ENCODE measurements around the gene LDHB. TPM values are rescaled to one million over a fixed set of nuclear protein-coding genes. Genes with fewer than 3 reads are reported as not detected.
"Not testable (repeated sequence)": the region's sequence is repeated elsewhere in the genome, so short reads cannot be mapped to it uniquely, and the experiment has no call there.

The LDHB gene
- total RNA-seq, 1 donor from 2014 or later, result 627 TPM

DNA sequence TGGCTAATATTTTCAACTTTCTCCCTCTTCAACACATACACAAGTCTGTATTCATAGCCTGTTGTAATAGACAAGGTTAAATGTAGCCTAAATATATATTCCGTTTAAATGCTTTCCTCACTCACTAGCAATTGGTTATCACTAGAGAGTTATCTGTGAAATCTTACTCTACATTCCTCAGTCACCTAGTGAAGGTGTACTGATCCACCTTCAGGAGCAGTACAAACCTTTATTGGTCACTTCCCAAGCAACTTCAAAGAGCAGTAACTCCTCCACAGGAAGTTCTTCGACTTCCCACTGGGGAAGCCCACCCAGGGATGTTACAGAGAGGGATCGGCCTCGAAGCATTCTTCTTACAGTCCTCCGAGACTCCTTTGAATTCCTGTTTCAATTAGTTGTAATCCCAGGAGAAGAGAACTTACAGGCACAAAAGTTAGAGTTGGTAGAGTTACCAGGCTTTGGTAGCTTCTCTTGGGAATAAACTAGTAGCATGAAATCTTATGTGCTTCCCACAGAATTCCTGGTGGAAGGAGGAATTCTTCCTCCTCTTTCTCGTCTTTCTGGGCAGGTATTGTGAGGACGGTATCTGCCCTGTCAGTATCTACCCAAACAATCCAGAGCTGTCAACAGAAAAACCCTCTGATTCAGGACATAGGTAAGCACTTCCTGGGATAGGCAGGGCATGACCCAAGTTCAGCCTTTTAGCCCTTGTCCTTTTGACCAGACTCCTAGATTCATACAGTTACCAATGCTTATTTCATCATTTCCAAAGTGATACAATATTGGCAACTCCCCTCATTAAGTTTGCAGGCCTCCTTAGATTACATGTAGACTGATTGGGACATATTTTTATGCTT lies 53.2 kb downstream of the LDHB start, which contains the start of gene GYS2:
Gene GYS2, minus strand, starts transcription at position 603 of the 857 bp plus-strand sequence. Its CDS starts 255 bp downstream, at position 348.
- Mint-ChIP-seq H3K27me3 (ENCODE audit: unreplicated experiment) (peaks cover 42% of the 10 kb centered on the region), H3K4me1 (ENCODE audit: unreplicated experiment) (no peaks in the 10 kb centered on the region), H3K36me3 (ENCODE audit: unreplicated experiment) (no peaks in the 10 kb centered on the region), H3K4me3 (ENCODE audit: unreplicated experiment) (no peak within 1 kb of the TSS), H3K9me3 (ENCODE audit: unreplicated experiment) (no peaks in the 10 kb centered on the region), H3K27ac (ENCODE audit: unreplicated experiment) (no peak within 1 kb of the TSS)
- TF ChIP-seq, protein P1, sequence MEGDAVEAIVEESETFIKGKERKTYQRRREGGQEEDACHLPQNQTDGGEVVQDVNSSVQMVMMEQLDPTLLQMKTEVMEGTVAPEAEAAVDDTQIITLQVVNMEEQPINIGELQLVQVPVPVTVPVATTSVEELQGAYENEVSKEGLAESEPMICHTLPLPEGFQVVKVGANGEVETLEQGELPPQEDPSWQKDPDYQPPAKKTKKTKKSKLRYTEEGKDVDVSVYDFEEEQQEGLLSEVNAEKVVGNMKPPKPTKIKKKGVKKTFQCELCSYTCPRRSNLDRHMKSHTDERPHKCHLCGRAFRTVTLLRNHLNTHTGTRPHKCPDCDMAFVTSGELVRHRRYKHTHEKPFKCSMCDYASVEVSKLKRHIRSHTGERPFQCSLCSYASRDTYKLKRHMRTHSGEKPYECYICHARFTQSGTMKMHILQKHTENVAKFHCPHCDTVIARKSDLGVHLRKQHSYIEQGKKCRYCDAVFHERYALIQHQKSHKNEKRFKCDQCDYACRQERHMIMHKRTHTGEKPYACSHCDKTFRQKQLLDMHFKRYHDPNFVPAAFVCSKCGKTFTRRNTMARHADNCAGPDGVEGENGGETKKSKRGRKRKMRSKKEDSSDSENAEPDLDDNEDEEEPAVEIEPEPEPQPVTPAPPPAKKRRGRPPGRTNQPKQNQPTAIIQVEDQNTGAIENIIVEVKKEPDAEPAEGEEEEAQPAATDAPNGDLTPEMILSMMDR (IDR thresholded peaks at IDR 0.05), result no peak
- DNase-seq (ENCODE audit: extremely low spot score, unreplicated experiment), result no peak

DNA sequence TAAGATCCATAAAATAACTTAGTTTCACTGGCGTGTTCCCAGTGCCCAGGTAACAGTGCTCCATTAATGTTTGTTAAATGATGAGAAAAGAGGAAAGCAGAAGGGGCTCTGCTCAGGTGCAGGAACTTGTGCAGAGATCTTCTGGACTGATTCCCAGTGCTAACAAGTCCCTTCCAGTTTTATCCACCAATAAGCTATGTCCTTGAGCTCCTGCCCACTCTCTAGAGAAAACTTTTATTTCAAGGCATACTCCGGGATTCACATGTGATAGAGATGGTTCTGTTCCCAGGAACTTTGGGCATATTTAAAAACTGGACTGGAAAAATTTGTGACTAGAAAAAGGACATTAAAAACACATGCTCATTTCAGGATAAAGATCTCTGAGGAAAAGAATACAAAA lies 54.9 kb downstream of the LDHB start:
- no peaks in the 10 kb centered on the region for H3K9me3 Mint-ChIP-seq (ENCODE audit: unreplicated experiment)
- H3K27ac Mint-ChIP-seq (ENCODE audit: unreplicated experiment), result no peak overlapping the region
- TF ChIP-seq, protein P1 (IDR thresholded peaks at IDR 0.05), result no peak
- DNase-seq (ENCODE audit: extremely low spot score, unreplicated experiment), result no peak
- no peaks in the 10 kb centered on the region for H3K4me1 Mint-ChIP-seq (ENCODE audit: unreplicated experiment)
- H3K36me3 Mint-ChIP-seq (ENCODE audit: unreplicated experiment), result no peaks in the 10 kb centered on the region
- no peak overlapping the region for H3K4me3 Mint-ChIP-seq (ENCODE audit: unreplicated experiment)
- H3K27me3 Mint-ChIP-seq (ENCODE audit: unreplicated experiment), result peaks cover 44% of the 10 kb centered on the region

DNA sequence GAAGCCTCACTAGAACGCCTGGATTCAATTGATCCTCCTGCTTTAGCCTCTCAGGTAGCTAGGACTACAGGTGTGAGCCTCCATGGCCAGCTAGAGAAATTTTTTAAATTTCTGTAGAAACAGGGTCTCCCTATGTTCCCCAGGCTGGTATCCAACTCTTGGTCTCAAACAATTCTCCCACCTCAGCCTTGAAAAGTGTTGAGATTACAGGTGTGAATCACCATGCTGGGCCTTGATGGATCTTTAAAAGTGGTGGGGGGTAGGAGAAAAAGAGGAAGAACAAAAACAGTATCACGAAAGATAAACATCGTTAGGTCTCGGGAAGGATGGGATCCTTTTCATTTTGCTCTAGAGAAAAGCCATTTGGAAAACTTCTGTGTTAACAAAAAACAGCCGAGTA lies 57.4 kb downstream of the LDHB start:
- Mint-ChIP-seq H3K36me3 (ENCODE audit: unreplicated experiment) (no peaks in the 10 kb centered on the region), H3K27ac (ENCODE audit: unreplicated experiment) (no peak overlapping the region), H3K9me3 (ENCODE audit: unreplicated experiment) (no peaks in the 10 kb centered on the region), H3K4me1 (ENCODE audit: unreplicated experiment) (no peaks in the 10 kb centered on the region), H3K27me3 (ENCODE audit: unreplicated experiment) (peaks cover 48% of the 10 kb centered on the region), H3K4me3 (ENCODE audit: unreplicated experiment) (no peak overlapping the region)
- TF ChIP-seq, protein P1 (IDR thresholded peaks at IDR 0.05), result no peak
- DNase-seq (ENCODE audit: extremely low spot score, unreplicated experiment), result no peak

DNA sequence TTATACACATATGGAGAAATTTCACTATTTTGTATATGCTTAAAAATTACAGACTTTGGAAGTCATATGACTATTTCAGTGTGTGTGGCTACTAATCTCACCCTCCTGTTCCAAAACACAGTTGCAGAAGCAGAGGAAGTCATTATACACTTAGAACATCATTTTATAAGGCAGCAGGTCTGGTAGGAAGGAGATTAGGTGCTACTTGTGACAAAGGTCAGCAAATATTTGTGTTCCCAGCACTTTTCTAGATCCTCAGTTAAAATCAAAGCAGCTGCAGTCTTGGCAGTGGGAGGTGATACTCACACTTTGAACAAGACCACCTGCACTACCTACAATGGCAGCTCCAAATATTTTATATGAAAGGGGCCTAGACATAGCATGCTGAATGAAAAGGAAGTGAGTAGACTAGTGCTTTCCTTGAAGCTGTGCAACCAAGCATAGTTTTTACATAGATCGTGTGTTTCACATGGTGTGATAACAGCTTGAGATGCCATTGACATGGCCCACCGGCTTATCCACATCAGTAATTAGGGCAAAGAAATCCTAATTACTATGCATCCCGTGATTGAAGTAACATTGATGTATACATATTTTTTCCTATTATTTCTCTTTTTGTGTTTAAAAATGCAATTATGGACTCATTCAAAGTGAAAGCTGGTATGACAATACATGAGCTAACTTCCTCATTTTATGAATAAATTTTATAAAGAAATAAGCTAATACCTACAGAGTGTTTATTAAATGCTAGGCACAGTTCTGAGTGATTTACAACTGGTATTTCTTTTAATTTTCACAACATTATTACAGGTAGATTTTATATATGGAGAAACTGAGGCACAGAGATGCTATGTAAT lies 58.3 kb downstream of the LDHB start:
- no peak for DNase-seq (ENCODE audit: extremely low spot score, unreplicated experiment)
- Mint-ChIP-seq H3K27ac (ENCODE audit: unreplicated experiment) (no peak overlapping the region), H3K9me3 (ENCODE audit: unreplicated experiment) (no peaks in the 10 kb centered on the region), H3K27me3 (ENCODE audit: unreplicated experiment) (peaks cover 44% of the 10 kb centered on the region), H3K36me3 (ENCODE audit: unreplicated experiment) (no peaks in the 10 kb centered on the region), H3K4me3 (ENCODE audit: unreplicated experiment) (no peak overlapping the region), H3K4me1 (ENCODE audit: unreplicated experiment) (no peaks in the 10 kb centered on the region)
- TF ChIP-seq, protein P1 (IDR thresholded peaks at IDR 0.05), result no peak

DNA sequence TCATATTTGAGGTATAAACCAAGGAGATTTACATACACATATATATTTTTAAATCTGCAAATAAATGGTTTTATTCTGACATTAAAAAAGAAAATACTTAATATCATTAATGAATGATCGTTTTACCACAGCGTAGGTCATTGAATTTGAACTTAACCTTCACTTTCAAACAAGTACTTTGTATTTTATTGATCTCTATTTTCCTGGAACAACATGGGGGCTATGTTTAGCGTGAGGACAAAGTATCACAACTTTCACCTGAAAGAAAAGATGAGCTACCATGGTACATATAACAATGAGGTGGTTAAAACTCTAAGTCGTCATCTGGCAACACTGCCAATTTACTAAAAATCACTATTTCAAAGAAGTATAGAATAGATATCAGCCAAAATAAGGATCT lies 59.0 kb downstream of the LDHB start:
- H3K36me3 Mint-ChIP-seq (ENCODE audit: unreplicated experiment), result no peaks in the 10 kb centered on the region
- H3K9me3 Mint-ChIP-seq (ENCODE audit: unreplicated experiment), result no peaks in the 10 kb centered on the region
- no peak overlapping the region for H3K27ac Mint-ChIP-seq (ENCODE audit: unreplicated experiment)
- H3K27me3 Mint-ChIP-seq (ENCODE audit: unreplicated experiment), result peaks cover 45% of the 10 kb centered on the region
- TF ChIP-seq, protein P1 (IDR thresholded peaks at IDR 0.05), result no peak
- no peaks in the 10 kb centered on the region for H3K4me1 Mint-ChIP-seq (ENCODE audit: unreplicated experiment)
- DNase-seq (ENCODE audit: extremely low spot score, unreplicated experiment), result no peak
- H3K4me3 Mint-ChIP-seq (ENCODE audit: unreplicated experiment), result no peak overlapping the region

DNA sequence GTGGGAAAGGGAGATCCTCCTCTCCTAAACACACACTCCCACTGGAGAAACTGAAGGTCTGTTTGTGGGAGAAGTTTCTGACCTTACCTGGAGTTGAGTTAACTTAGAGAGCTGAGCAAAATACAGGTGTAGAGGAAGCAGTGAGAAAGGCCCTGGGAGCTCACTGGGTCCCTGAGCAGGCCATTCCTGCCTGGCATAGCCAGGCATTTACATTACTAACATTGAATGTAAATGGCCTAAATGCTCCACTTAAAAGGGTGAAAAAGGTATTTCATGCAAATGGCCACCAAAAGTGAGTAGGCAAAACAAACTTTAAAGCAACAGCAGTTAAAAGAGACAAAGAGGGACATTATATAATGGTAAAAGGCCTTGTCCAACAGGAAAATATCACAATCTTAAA lies 62.3 kb downstream of the LDHB start:
- not testable (repeated sequence) for DNase-seq (ENCODE audit: extremely low spot score, unreplicated experiment); H3K4me1 Mint-ChIP-seq (ENCODE audit: unreplicated experiment); H3K4me3 Mint-ChIP-seq (ENCODE audit: unreplicated experiment); H3K27ac Mint-ChIP-seq (ENCODE audit: unreplicated experiment); H3K36me3 Mint-ChIP-seq (ENCODE audit: unreplicated experiment)
- Mint-ChIP-seq H3K9me3 (ENCODE audit: unreplicated experiment) (peaks cover 15% of the 10 kb centered on the region), H3K27me3 (ENCODE audit: unreplicated experiment) (peaks cover 42% of the 10 kb centered on the region)

All from osteocyte (in vitro differentiated cells).